ENCODE results near the gene OR13C5. TPM values are rescaled to one million over a fixed set of nuclear protein-coding genes. Genes with fewer than 3 reads are reported as not detected.

OR13C5 gene
- total and polyA plus RNA-seq, 2 of the 13 experiments (the other 11 are each of a cell fraction or from before 2014, with no cell fraction given) = not detected

DNA sequence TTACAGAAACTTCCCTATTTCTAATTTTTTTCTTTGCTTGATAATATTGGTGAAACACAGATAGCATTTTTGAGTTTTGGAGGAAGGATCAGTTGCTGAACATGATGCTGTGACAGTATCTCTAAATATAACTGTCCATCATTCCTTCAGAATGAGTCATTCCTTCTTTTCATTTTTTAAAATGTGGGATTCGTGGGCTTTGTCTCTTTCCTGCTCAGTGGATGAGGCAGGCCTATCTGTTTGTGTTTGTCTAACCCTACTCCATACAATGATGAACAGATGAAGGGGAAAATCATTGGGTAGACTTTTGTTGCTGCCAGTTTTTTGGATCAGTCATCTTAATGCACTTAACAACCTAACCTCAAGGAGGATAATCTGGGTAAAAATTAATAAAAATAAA is 46.0 kb downstream of the OR13C5 start:
- H3K4me3 ChIP-seq (replicated peaks in 1 of 3; ENCODE audit: insufficient read depth in 1 of 3, low read depth in 2 of 3, low read length in 3 of 3) = no peak overlapping the region
- no peak for FAIRE-seq

More for the DNA sequence above, 46.0 kb downstream of the OR13C5 start:
- no peaks in the 10 kb centered on the region for H3K79me2 ChIP-seq (ENCODE audit: insufficient read depth, low read length)
- intact Hi-C loops (cut with micrococcal nuclease; ENCODE audit: unreplicated experiment) (no loop called here), in situ Hi-C loops (cut with HindIII; ENCODE audit: extremely low pct_ligation_motif_present, low pct_unique_long_range_greater_than_20kb) (no loop called here)
- H3K9ac ChIP-seq (ENCODE audit: insufficient read depth, low read depth, low read length) = no peak overlapping the region
- H3K9me3 ChIP-seq (ENCODE audit: low read length) = no peaks in the 10 kb centered on the region
- ATAC-seq (no peak), DNase-seq (ENCODE audit: low spot score) (no peak)
- no TSS peak for BruUV-seq (replicated peaks)
- no peak overlapping the region for H3K4me2 ChIP-seq (ENCODE audit: low read depth, low read length)
- CTCF ChIA-PET (ENCODE audit: low intra/inter-chr PET ratio, low total read pairs) = no interaction called here
- H2AFZ ChIP-seq (ENCODE audit: low read length) = no peak overlapping the region
- no peak overlapping the region for H3K27ac ChIP-seq (ENCODE audit: extremely low read length, insufficient read depth, low read length)
- no peaks in the 10 kb centered on the region for H3K36me3 ChIP-seq (replicated peaks in 1 of 2; ENCODE audit: control insufficient read depth in 1 of 2, insufficient read depth in 2 of 2, low read length in 2 of 2)
- no peaks in the 10 kb centered on the region for H3K27me3 ChIP-seq (ENCODE audit: control insufficient read depth in 1 of 2, insufficient read depth in 2 of 2, low read length in 2 of 2)
- no peak for TF ChIP-seq ZNF143 (CRISPR knock-in tag; IDR thresholded peaks at IDR 0.05)
- no peak for TF ChIP-seq JUNB (CRISPR knock-in tag; IDR thresholded peaks at IDR 0.05; ENCODE audit: borderline replicate concordance)
- no peak for TF ChIP-seq ZNF20 (CRISPR knock-in tag; IDR thresholded peaks at IDR 0.05)
- TF ChIP-seq NAIF1 (CRISPR knock-in tag; IDR thresholded peaks at IDR 0.05; ENCODE audit: borderline replicate concordance) = no peak
- TF ChIP-seq, protein P1, sequence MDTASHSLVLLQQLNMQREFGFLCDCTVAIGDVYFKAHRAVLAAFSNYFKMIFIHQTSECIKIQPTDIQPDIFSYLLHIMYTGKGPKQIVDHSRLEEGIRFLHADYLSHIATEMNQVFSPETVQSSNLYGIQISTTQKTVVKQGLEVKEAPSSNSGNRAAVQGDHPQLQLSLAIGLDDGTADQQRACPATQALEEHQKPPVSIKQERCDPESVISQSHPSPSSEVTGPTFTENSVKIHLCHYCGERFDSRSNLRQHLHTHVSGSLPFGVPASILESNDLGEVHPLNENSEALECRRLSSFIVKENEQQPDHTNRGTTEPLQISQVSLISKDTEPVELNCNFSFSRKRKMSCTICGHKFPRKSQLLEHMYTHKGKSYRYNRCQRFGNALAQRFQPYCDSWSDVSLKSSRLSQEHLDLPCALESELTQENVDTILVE (CRISPR knock-in tag; IDR thresholded peaks at IDR 0.05) = no peak
- no peak for TF ChIP-seq ZC3H13 (CRISPR knock-in tag; IDR thresholded peaks at IDR 0.05)
- TF ChIP-seq ZSCAN30 (CRISPR knock-in tag; IDR thresholded peaks at IDR 0.05) = no peak
- TF ChIP-seq MAZ (IDR thresholded peaks at IDR 0.05; ENCODE audit: borderline replicate concordance, low read depth, low read length) = no peak
- no peak for TF ChIP-seq MAZ (CRISPR knock-in tag; IDR thresholded peaks at IDR 0.05; ENCODE audit: low read depth)
- TF ChIP-seq ZNF124 (CRISPR knock-in tag; IDR thresholded peaks at IDR 0.05) = no peak
- no peak for TF ChIP-seq HNRNPK (IDR thresholded peaks at IDR 0.05; ENCODE audit: low read depth, low read length, poor library complexity, severe bottlenecking)
- POLR2A ChIA-PET = no interaction called here
- WGBS (ENCODE audit: low lambda C conversion rate) = 3% methylated on average over 1 of the region's 1 CpG
- no peaks in the 10 kb centered on the region for H4K20me1 ChIP-seq (ENCODE audit: insufficient read depth, low read length)
- no peaks in the 10 kb centered on the region for H3K4me1 ChIP-seq (ENCODE audit: insufficient read depth, low read length)

Other genes starting within 250 kb of the OR13C5 start
- not detected in 2 replicates for gene OR13F1, start 95.2 kb downstream of the OR13C5 start, total RNA-seq (2016; rRNA removed; fragmentation: Illumina TruSeq; extraction: Trizol)
- not detected in 2 replicates for gene OR13F1, start 95.2 kb downstream of the OR13C5 start, polyA plus RNA-seq (2011; rRNA removed)
- not detected in 2 replicates for gene OR13C4, start 72.2 kb downstream of the OR13C5 start, total RNA-seq (2016; rRNA removed; fragmentation: Illumina TruSeq; extraction: Trizol)
- not detected in 2 replicates for gene OR13C4, start 72.2 kb downstream of the OR13C5 start, polyA plus RNA-seq (2011; rRNA removed)
- gene OR13C3, start 62.6 kb downstream of the OR13C5 start, total RNA-seq (2016; rRNA removed; fragmentation: Illumina TruSeq; extraction: Trizol) = not detected in 2 replicates
- gene OR13C3, start 62.6 kb downstream of the OR13C5 start, polyA plus RNA-seq (2011; rRNA removed) = not detected in 2 replicates
- not detected in 2 replicates for gene OR13C8, start 30.2 kb downstream of the OR13C5 start, total RNA-seq (2016; rRNA removed; fragmentation: Illumina TruSeq; extraction: Trizol)
- gene OR13C8, start 30.2 kb downstream of the OR13C5 start, polyA plus RNA-seq (2011; rRNA removed) = not detected in 2 replicates
- gene OR13C2, start 6.2 kb upstream of the OR13C5 start, total RNA-seq (2016; rRNA removed; fragmentation: Illumina TruSeq; extraction: Trizol) = not detected in 2 replicates
- gene OR13C2, start 6.2 kb upstream of the OR13C5 start, polyA plus RNA-seq (2011; rRNA removed) = not detected in 2 replicates
- not detected in 2 replicates for gene OR13C9, start 18.8 kb upstream of the OR13C5 start, total RNA-seq (2016; rRNA removed; fragmentation: Illumina TruSeq; extraction: Trizol)
- gene OR13C9, start 18.8 kb upstream of the OR13C5 start, polyA plus RNA-seq (2011; rRNA removed) = not detected in 2 replicates
- not detected in 2 replicates for gene OR13D1, start 95.1 kb upstream of the OR13C5 start, total RNA-seq (2016; rRNA removed; fragmentation: Illumina TruSeq; extraction: Trizol)
- not detected in 2 replicates for gene OR13D1, start 95.1 kb upstream of the OR13C5 start, polyA plus RNA-seq (2011; rRNA removed)
- 14.6 and 23.8 TPM in 2 replicates for gene NIPSNAP3A, start 148.3 kb upstream of the OR13C5 start, total RNA-seq (2016; rRNA removed; fragmentation: Illumina TruSeq; extraction: Trizol)
- gene NIPSNAP3A, start 148.3 kb upstream of the OR13C5 start, polyA plus RNA-seq (2011; rRNA removed) = 11.7 and 13.7 TPM in 2 replicates
- gene NIPSNAP3B, start 164.7 kb upstream of the OR13C5 start, total RNA-seq (2016; rRNA removed; fragmentation: Illumina TruSeq; extraction: Trizol) = 0.44 and 1.3 TPM in 2 replicates
- gene NIPSNAP3B, start 164.7 kb upstream of the OR13C5 start, polyA plus RNA-seq (2011; rRNA removed) = 1.5 and 2.1 TPM in 2 replicates

Data from HepG2 (cell line).